SK-N-SH treated with all-trans-retinoic acid at 6 μM for 48 hours (cell line): ENCODE measurements around the gene SAMD11.

Experiments used
- ESRRG ChIP-seq: fragments of 250-450 bp; sonication (Bioruptor Pico); IDR thresholded peaks from 2 replicates; pipeline ENCODE4 v1.6.1; 2021; ENCODE audit warnings: mild to moderate bottlenecking
- ISL1 ChIP-seq: fragments of 250-450 bp; sonication (Bioruptor Pico); IDR thresholded peaks from 2 replicates; pipeline ENCODE4 v2.1.2; 2022; ENCODE audit warnings: mild to moderate bottlenecking, moderate library complexity
- RARB ChIP-seq: fragments of 250-450 bp; sonication (Bioruptor Pico); IDR thresholded peaks from 2 replicates; pipeline ENCODE4 v1.8.0; 2021; ENCODE audit warnings: mild to moderate bottlenecking, moderate library complexity
- TOX ChIP-seq: fragments of 250-450 bp; sonication (Bioruptor Pico); IDR thresholded peaks from 2 replicates; pipeline ENCODE4 v1.8.0; 2021; ENCODE audit warnings: mild to moderate bottlenecking, moderate library complexity, borderline replicate concordance
- ZFP3 ChIP-seq: fragments of 250-450 bp; sonication (Bioruptor Pico); IDR thresholded peaks from 2 replicates; pipeline ENCODE4 v1.5.0; 2020; ENCODE audit warnings: mild to moderate bottlenecking, moderate library complexity
- ZNF565 ChIP-seq: fragments of 450-650 bp; formaldehyde crosslinking; conservative IDR thresholded peaks from 2 replicates; pipeline ENCODE4 v1.5.0; 2020; ENCODE audit warnings: low read depth, mild to moderate bottlenecking, moderate library complexity
- TF ChIP-seq, protein P1 (sequence below): fragments of 250-450 bp; sonication (Bioruptor Pico); IDR thresholded peaks from 2 replicates; pipeline ENCODE4 v1.5.1; 2021; ENCODE audit warnings: mild to moderate bottlenecking, moderate library complexity

DNA sequence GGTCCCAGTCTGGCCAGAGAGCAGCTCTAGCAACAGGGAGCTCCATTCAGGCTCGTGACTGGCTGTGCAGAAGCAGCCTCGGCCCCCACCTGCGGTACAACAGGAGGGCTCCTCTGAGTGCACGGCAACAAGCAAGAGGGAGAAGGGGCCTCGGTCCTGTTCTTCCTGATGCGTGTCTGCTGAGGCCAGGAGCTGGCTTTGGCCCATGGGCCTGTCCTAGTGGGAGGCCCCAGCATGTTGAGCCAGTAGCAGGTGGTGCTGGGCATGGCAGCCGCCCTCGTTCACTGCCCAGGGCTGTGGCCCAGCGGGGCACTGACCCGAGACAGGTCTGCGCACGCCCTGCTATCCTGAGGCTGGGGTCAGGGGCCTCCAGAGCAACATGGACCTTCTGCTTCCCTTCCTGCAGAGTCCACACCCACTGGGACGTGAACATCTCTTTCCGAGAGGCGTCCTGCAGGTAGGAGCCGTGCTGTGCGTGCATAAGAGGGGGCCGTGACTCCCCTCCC lies 7.0 kb downstream of the SAMD11 start:
- TF ChIP-seq ESRRG (CRISPR knock-in tag) (no peak), TOX (CRISPR knock-in tag) (no peak), ZFP3 (no peak), ZNF565 (no peak), ISL1 (CRISPR knock-in tag) (no peak), RARB (CRISPR knock-in tag) (no peak)
- TF ChIP-seq, protein P1, sequence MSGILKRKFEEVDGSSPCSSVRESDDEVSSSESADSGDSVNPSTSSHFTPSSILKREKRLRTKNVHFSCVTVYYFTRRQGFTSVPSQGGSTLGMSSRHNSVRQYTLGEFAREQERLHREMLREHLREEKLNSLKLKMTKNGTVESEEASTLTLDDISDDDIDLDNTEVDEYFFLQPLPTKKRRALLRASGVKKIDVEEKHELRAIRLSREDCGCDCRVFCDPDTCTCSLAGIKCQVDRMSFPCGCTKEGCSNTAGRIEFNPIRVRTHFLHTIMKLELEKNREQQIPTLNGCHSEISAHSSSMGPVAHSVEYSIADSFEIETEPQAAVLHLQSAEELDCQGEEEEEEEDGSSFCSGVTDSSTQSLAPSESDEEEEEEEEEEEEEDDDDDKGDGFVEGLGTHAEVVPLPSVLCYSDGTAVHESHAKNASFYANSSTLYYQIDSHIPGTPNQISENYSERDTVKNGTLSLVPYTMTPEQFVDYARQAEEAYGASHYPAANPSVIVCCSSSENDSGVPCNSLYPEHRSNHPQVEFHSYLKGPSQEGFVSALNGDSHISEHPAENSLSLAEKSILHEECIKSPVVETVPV: no peak
